ENCODE results near the gene NR4A3. TPM values are rescaled to one million over a fixed set of nuclear protein-coding genes. Genes with fewer than 3 reads are reported as not detected.
A peak's percentile ranks its signal among the peaks of the same experiment; 100 is the strongest.

Gene NR4A3
- total RNA-seq, 2 experiments from 2014 or later: 0.13 to 0.74 TPM

GRCh38 chr9:99822806-99823591, 1.3 kb downstream of the NR4A3 start:
- CTCF ChIA-PET (ENCODE audit: unreplicated experiment): interaction anchor here (1.4 kb wide), 1 partner anchor 12 kb away, joined by 3 read pairs; no protein-coding TSS in a partner anchor
- DNase-seq (ENCODE audit: low spot score): no peak
- no peak for TF ChIP-seq EZH2phosphoT487 (IDR thresholded peaks at IDR 0.05; ENCODE audit: borderline replicate concordance, low read depth, low read length)
- TF ChIP-seq, protein P1, sequence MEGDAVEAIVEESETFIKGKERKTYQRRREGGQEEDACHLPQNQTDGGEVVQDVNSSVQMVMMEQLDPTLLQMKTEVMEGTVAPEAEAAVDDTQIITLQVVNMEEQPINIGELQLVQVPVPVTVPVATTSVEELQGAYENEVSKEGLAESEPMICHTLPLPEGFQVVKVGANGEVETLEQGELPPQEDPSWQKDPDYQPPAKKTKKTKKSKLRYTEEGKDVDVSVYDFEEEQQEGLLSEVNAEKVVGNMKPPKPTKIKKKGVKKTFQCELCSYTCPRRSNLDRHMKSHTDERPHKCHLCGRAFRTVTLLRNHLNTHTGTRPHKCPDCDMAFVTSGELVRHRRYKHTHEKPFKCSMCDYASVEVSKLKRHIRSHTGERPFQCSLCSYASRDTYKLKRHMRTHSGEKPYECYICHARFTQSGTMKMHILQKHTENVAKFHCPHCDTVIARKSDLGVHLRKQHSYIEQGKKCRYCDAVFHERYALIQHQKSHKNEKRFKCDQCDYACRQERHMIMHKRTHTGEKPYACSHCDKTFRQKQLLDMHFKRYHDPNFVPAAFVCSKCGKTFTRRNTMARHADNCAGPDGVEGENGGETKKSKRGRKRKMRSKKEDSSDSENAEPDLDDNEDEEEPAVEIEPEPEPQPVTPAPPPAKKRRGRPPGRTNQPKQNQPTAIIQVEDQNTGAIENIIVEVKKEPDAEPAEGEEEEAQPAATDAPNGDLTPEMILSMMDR (conservative IDR thresholded peaks at IDR 0.05; ENCODE audit: low read length): no peak
- Histone ChIP-seq H3K79me2 (ENCODE audit: insufficient read depth, low read depth, low read length) (peaks cover 5% of the 10 kb centered on the region; the same call in 1 of the 2 replicates), H3K9me2 (ENCODE audit: insufficient read depth, low read length) (no peaks in the 10 kb centered on the region), H3K9me3 (ENCODE audit: low read length) (no peaks in the 10 kb centered on the region), H3K27ac (ENCODE audit: low read depth, low read length, poor library complexity, severe bottlenecking) (no peak overlapping the region), H3K4me3 (ENCODE audit: low read depth, low read length, poor library complexity, severe bottlenecking) (peak overlapping the region; percentile 73), H3K4me2 (ENCODE audit: low read length) (peak overlapping the region; percentile 98), H3K4me1 (ENCODE audit: insufficient read depth, low read length, poor library complexity, severe bottlenecking) (peaks cover 44% of the 10 kb centered on the region), H4K20me1 (ENCODE audit: insufficient read depth, low read length) (no peaks in the 10 kb centered on the region), H2AFZ (ENCODE audit: low read length) (peak overlapping the region; percentile 72; the same call in 1 of the 2 replicates), H3K36me3 (ENCODE audit: insufficient read depth, low read length) (no peaks in the 10 kb centered on the region)
- BruUV-seq (replicated peaks): no TSS peak
- POLR2A ChIA-PET: interaction anchor here (0.6 to 1.3 kb wide), 2 partner anchors 19 to 590 kb away, joined by 3 read pairs; no protein-coding TSS in a partner anchor
- intact Hi-C loops (cut with micrococcal nuclease; ENCODE audit: unreplicated experiment): no loop called here

- peaks cover 36% of the 10 kb centered on the region for H3K4me1 ChIP-seq (ENCODE audit: insufficient read depth, low read length, poor library complexity, severe bottlenecking)
- H3K79me2 ChIP-seq (ENCODE audit: insufficient read depth, low read depth, low read length): no peaks in the 10 kb centered on the region; the same call in 1 of the 2 replicates
- H3K9me2 ChIP-seq (ENCODE audit: insufficient read depth, low read length): no peaks in the 10 kb centered on the region
- no peaks in the 10 kb centered on the region for H3K9me3 ChIP-seq (ENCODE audit: low read length)
- ChIA-PET POLR2A (no interaction called here), CTCF (ENCODE audit: unreplicated experiment) (interaction anchor here (1.4 kb wide), 1 partner anchor 13 kb away, joined by 3 read pairs; no protein-coding TSS in a partner anchor)
- no peaks in the 10 kb centered on the region for H3K36me3 ChIP-seq (ENCODE audit: insufficient read depth, low read length)
- peak overlapping the region; percentile 27; the same call in 1 of the 2 replicates for H2AFZ ChIP-seq (ENCODE audit: low read length)
- peak overlapping the region; percentile 98 for H3K4me2 ChIP-seq (ENCODE audit: low read length)
- no peak overlapping the region for H3K27ac ChIP-seq (ENCODE audit: low read depth, low read length, poor library complexity, severe bottlenecking)
- peak overlapping the region; percentile 73 for H3K4me3 ChIP-seq (ENCODE audit: low read depth, low read length, poor library complexity, severe bottlenecking)
- DNase-seq (ENCODE audit: low spot score): peak; percentile 11
- no TSS peak for BruUV-seq (replicated peaks)
- intact Hi-C loops (cut with micrococcal nuclease; ENCODE audit: unreplicated experiment): no loop called here
- TF ChIP-seq, protein P1 (conservative IDR thresholded peaks at IDR 0.05; ENCODE audit: low read length): no peak
- TF ChIP-seq EZH2phosphoT487 (IDR thresholded peaks at IDR 0.05; ENCODE audit: borderline replicate concordance, low read depth, low read length): no peak
- no peaks in the 10 kb centered on the region for H4K20me1 ChIP-seq (ENCODE audit: insufficient read depth, low read length)
These were observed 2.1 kb downstream of the NR4A3 start for GRCh38 chr9:99823681-99824377.
